Lung (tissue), 12 donors: ENCODE measurements around the gene C19orf53. TPM values are rescaled to one million over a fixed set of nuclear protein-coding genes. Genes with fewer than 3 reads are reported as not detected.
A peak's percentile ranks its signal among the peaks of the same experiment; 100 is the strongest.

Experiments used
- ATAC-seq: fragments of 200-7000 bp; cut with Tn5 transposase; one replicate; pipeline ENCODE4 v1.9.1; 2020; ENCODE audit warnings: moderate number of reproducible peaks; ENCODE audit not compliant: insufficient read depth, low FRiP score
- DNase-seq, 3 donors: peaks; one replicate each; pipeline ENCODE4 v3.0.0-alpha.2; 2013 to 2017
- H3K27ac ChIP-seq, 2 donors: one replicate each; pipeline ENCODE4 v1.5.1; 2013; ENCODE audit warnings: mild to moderate bottlenecking in 2 of 2, moderate library complexity in 2 of 2, control low read depth in 1 of 2, inconsistent platforms in 1 of 2, low read depth in 1 of 2, low read length in 1 of 2
- H3K27me3 ChIP-seq, 3 donors: one replicate each; pipeline ENCODE4 v1.5.1; 2013; ENCODE audit warnings: low read length in 2 of 3; ENCODE audit not compliant: control insufficient read depth in 3 of 3, insufficient read depth in 3 of 3
- H3K36me3 ChIP-seq, 4 donors: one replicate each; pipeline ENCODE4 v1.5.1; 2013; ENCODE audit warnings: low read length in 4 of 4, mild to moderate bottlenecking in 1 of 4, moderate library complexity in 1 of 4; ENCODE audit not compliant: control insufficient read depth in 4 of 4, insufficient read depth in 4 of 4
- H3K4me1 ChIP-seq, 5 donors: one replicate each; pipeline ENCODE4 v1.5.1; 2013; ENCODE audit warnings: low read length in 5 of 5, mild to moderate bottlenecking in 2 of 5, moderate library complexity in 1 of 5; ENCODE audit not compliant: control insufficient read depth in 5 of 5, insufficient read depth in 5 of 5
- H3K4me3 ChIP-seq: one replicate; pipeline ENCODE4 v1.5.1; 2013; ENCODE audit warnings: mild to moderate bottlenecking, control low read depth, moderate library complexity
- H3K9ac ChIP-seq, 2 donors: one replicate each; pipeline ENCODE4 v1.5.1; 2013; ENCODE audit warnings: low read length in 2 of 2, control low read depth in 1 of 2; ENCODE audit not compliant: insufficient read depth in 1 of 2
- H3K9me3 ChIP-seq, 4 donors: one replicate each; pipeline ENCODE4 v1.5.1; 2013; ENCODE audit warnings: low read length in 3 of 4, mild to moderate bottlenecking in 1 of 4, moderate library complexity in 1 of 4; ENCODE audit not compliant: control insufficient read depth in 4 of 4, insufficient read depth in 3 of 4
- WGBS, 2 donors: extraction: QIAGEN DNeasy Blood & Tissue Kit; methylation state at CpG; one replicate each; pipeline ENCODE4 v1.1.7; 2013; 5-methylcytosine and 5-hydroxymethylcytosine counted together
- polyA plus RNA-seq, 2 donors: library from polyadenylated mRNA; stranded (reverse); fragments of 200-250 nt; gene quantifications; one replicate each; pipeline ENCODE4 v1.2.1, GENCODE V29; 2013
- total RNA-seq, 2 donors: library from RNA; depleted of rRNA in 1 of 2; stranded (reverse); fragments of >200 nt in 1 of 2; gene quantifications; one replicate each; pipeline ENCODE4 v1.2.1, GENCODE V29; 2014 to 2021
- TF ChIP-seq, protein P1 (sequence below): IDR thresholded peaks from 2 replicates; pipeline ENCODE4 v1.5.1; 2012; ENCODE audit warnings: mild to moderate bottlenecking; ENCODE audit errors: control extremely low read depth, extremely low read depth
- donor health status: control.
- donor health status: control.
- donor health status: Bipolar disorder and iron deficiency.
- donor health status: healthy.
- donor health status: DM: yes; HTN: yes; CAD: no.

The C19orf53 gene
- total and polyA plus RNA-seq, 4 donors: 62.6 to 251 (median 111) TPM

DNA sequence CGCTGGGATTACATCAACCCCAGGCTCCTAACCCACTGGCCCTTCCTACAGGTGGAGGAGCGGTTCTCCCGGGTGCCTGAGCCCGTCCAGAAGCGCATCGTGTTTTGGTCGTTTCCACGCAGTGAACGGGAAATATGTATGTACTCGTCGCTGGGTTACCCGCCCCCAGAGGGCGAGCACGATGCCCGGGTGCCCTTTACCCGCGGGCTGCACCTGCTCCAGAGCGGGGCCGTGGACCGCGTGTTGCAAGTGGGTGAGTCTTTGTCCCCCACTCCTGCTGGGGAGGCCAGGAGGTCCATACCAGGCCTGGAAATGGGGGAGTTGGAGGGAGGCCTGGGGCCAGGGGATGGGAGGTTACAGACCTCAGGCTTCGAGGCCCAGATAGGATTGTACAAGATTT is 25.4 kb downstream of the C19orf53 start:
- Histone ChIP-seq H3K4me1 (peaks cover 4 to 17% (median 6%) of the 10 kb centered on the region in 5 donors), H3K36me3 (peaks cover 0 to 5% (median under 1%) of the 10 kb centered on the region in 4 donors), H3K9me3 (no peaks in the 10 kb centered on the region), H3K9ac (no peak overlapping the region), H3K27me3 (no peaks in the 10 kb centered on the region), H3K27ac (no peak overlapping the region), H3K4me3 (no peak overlapping the region)
- TF ChIP-seq, protein P1, sequence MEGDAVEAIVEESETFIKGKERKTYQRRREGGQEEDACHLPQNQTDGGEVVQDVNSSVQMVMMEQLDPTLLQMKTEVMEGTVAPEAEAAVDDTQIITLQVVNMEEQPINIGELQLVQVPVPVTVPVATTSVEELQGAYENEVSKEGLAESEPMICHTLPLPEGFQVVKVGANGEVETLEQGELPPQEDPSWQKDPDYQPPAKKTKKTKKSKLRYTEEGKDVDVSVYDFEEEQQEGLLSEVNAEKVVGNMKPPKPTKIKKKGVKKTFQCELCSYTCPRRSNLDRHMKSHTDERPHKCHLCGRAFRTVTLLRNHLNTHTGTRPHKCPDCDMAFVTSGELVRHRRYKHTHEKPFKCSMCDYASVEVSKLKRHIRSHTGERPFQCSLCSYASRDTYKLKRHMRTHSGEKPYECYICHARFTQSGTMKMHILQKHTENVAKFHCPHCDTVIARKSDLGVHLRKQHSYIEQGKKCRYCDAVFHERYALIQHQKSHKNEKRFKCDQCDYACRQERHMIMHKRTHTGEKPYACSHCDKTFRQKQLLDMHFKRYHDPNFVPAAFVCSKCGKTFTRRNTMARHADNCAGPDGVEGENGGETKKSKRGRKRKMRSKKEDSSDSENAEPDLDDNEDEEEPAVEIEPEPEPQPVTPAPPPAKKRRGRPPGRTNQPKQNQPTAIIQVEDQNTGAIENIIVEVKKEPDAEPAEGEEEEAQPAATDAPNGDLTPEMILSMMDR: no peak
- DNase-seq: no peak
- 95 to 96% methylated on average over 22 of the region's 22 CpGs for WGBS, 2 donors
- ATAC-seq: no peak

DNA sequence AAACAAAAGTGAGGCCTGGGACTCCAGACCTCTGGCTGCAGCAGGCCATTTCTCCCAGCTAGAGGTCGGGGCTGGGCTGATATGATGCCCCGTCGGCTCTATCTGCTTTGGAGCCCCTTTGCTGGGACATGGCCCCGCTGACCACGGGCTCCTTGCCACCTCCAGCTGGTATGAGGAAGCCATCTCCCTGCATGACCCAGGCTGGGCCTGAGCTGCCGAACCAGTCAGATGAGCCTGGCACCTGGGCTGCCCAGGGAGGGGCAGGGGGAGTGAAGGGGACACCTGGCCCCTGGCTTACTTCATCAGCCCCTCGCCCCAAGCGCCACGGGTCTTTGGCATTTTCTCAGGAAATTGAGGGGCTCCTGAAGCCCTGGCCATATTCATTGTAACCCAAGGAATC is 28.8 kb downstream of the C19orf53 start:
- Histone ChIP-seq H3K9ac (no peak overlapping the region), H3K27ac (peak overlapping the region in 1 of 2 donors; percentile 52), H3K4me1 (peaks cover 0 to 6% (median 0%) of the 10 kb centered on the region in 5 donors), H3K27me3 (no peaks in the 10 kb centered on the region), H3K4me3 (no peak overlapping the region), H3K36me3 (peaks cover 0 to 12% (median 8%) of the 10 kb centered on the region in 4 donors), H3K9me3 (no peaks in the 10 kb centered on the region)
- DNase-seq (peak in 1 of 3 donors; percentile 25), ATAC-seq (peak; percentile 41)
- TF ChIP-seq, protein P1: no peak
- 70 to 88% methylated on average over 9 of the region's 9 CpGs for WGBS, 2 donors

DNA sequence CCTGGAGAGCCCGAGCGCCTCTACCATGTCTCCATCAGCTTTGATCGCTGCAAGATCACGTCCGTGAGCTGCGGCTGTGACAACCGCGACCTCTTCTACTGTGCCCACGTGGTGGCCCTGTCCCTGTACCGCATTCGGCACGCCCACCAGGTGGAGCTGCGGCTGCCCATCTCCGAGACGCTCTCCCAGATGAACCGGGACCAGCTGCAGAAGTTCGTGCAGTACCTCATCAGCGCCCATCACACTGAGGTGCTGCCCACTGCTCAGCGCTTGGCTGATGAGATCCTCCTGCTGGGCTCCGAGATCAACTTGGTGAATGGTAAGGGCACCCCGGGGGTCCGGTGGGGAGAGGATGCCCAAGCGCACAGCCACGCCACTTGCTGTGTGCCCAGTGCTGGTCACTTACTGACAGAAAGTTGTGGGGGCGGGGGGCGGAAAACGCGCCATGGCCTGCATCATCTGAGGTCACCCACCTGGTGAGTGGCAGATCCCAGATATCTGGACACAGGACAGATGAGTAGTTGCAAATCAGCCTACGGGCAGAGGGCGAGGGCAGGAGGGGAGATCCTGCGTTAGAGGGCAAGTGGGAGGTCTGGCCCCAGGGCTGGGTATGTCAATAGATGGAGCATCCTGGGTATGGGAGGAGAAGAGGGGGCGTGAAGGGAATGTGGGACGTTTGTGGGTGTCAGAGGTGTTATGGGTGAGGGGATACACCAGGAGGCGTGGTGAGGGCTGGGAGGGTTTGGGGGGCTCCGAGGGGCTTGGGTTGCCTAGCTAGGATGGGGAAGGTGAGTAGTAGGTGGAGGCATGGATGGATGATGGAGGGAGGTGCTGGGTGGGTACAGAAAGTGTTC is 30.8 kb downstream of the C19orf53 start:
- Histone ChIP-seq H3K27me3 (no peaks in the 10 kb centered on the region), H3K9me3 (no peaks in the 10 kb centered on the region), H3K4me3 (no peak overlapping the region), H3K9ac (no peak overlapping the region), H3K4me1 (peaks cover 0 to 6% (median 0%) of the 10 kb centered on the region in 5 donors), H3K36me3 (peaks cover 6 to 20% (median 11%) of the 10 kb centered on the region in 4 donors), H3K27ac (peak overlapping the region in 1 of 2 donors; percentile 16)
- WGBS, 2 donors: 79 to 83% methylated on average over 35 of the region's 35 CpGs
- ATAC-seq: no peak
- DNase-seq: peak; percentile 54 to 75 (median 69)
- TF ChIP-seq, protein P1: no peak
